GM23338 (cell line): ENCODE measurements around the gene STAC.

ENCODE experiments used
- CREB1 ChIP-seq: fragments of 250-450 bp; sonication (Bioruptor Pico); IDR thresholded peaks from 2 replicates; pipeline ENCODE4 v1.5.0; 2020; ENCODE audit warnings: low read depth, mild to moderate bottlenecking, moderate library complexity
- EZH2 ChIP-seq: fragments of 200-600 bp; sonication (generic); IDR thresholded peaks from one replicate; pipeline ENCODE4 v1.8.0; 2017; ENCODE audit warnings: antibody characterized with exemption, mild to moderate bottlenecking, low read depth; ENCODE audit not compliant: unreplicated experiment
- EZH2phosphoT487 ChIP-seq: fragments of 200-600 bp; sonication (generic); IDR thresholded peaks from one replicate; pipeline ENCODE4 v1.8.1; 2018; ENCODE audit warnings: antibody characterized with exemption; ENCODE audit not compliant: unreplicated experiment
- JUNB ChIP-seq: IDR thresholded peaks from one replicate; pipeline ENCODE4 v1.6.1; 2016; ENCODE audit warnings: antibody characterized with exemption; ENCODE audit not compliant: unreplicated experiment
- POLR2AphosphoS5 ChIP-seq: IDR thresholded peaks from 2 replicates; pipeline ENCODE4 v1.6.1; 2016; ENCODE audit warnings: antibody characterized with exemption, low read depth
- TF ChIP-seq, protein P1 (sequence below), 2 experiments: fragments of 200-600 bp in 1 of 2; sonication (generic) in 1 of 2; conservative IDR thresholded peaks; 2 replicates each; pipeline versions ENCODE4 v1.5.1 to v1.6.1; 2016 to 2017; ENCODE audit warnings: antibody characterized with exemption in 2 of 2, low read depth in 2 of 2, mild to moderate bottlenecking in 2 of 2, moderate library complexity in 1 of 2
- TF ChIP-seq, protein P2 (sequence below): IDR thresholded peaks from one replicate; pipeline ENCODE4 v1.6.1; 2018; ENCODE audit warnings: antibody characterized with exemption; ENCODE audit not compliant: unreplicated experiment

DNA sequence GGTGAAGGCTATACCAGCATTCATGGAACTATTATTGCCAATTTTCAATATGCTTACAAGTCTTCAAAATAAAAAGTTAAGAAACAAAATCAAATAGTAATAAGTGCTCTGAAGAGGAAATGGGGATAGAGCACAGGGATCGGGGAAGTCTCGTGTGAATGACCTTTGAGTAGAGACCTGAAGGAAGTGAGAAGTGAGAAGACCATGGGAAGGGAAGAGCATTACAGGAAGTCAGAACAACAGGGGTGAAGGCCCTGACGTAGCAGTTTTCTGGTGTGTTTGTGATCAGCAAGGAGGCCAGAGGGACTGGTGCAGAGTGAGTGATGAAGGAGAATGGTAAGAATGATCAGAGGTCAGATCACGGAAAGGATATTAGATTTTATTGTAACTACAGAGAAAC, 48.1 kb downstream of the STAC start:
- TF ChIP-seq, protein P1, sequence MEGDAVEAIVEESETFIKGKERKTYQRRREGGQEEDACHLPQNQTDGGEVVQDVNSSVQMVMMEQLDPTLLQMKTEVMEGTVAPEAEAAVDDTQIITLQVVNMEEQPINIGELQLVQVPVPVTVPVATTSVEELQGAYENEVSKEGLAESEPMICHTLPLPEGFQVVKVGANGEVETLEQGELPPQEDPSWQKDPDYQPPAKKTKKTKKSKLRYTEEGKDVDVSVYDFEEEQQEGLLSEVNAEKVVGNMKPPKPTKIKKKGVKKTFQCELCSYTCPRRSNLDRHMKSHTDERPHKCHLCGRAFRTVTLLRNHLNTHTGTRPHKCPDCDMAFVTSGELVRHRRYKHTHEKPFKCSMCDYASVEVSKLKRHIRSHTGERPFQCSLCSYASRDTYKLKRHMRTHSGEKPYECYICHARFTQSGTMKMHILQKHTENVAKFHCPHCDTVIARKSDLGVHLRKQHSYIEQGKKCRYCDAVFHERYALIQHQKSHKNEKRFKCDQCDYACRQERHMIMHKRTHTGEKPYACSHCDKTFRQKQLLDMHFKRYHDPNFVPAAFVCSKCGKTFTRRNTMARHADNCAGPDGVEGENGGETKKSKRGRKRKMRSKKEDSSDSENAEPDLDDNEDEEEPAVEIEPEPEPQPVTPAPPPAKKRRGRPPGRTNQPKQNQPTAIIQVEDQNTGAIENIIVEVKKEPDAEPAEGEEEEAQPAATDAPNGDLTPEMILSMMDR (conservative IDR thresholded peaks at IDR 0.05; ENCODE audit: low read depth in 2 of 2) = no peak
- no peak for TF ChIP-seq CREB1
- TF ChIP-seq EZH2 = no peak
- no peak for TF ChIP-seq EZH2phosphoT487
- no peak for TF ChIP-seq POLR2AphosphoS5
- TF ChIP-seq, protein P2, sequence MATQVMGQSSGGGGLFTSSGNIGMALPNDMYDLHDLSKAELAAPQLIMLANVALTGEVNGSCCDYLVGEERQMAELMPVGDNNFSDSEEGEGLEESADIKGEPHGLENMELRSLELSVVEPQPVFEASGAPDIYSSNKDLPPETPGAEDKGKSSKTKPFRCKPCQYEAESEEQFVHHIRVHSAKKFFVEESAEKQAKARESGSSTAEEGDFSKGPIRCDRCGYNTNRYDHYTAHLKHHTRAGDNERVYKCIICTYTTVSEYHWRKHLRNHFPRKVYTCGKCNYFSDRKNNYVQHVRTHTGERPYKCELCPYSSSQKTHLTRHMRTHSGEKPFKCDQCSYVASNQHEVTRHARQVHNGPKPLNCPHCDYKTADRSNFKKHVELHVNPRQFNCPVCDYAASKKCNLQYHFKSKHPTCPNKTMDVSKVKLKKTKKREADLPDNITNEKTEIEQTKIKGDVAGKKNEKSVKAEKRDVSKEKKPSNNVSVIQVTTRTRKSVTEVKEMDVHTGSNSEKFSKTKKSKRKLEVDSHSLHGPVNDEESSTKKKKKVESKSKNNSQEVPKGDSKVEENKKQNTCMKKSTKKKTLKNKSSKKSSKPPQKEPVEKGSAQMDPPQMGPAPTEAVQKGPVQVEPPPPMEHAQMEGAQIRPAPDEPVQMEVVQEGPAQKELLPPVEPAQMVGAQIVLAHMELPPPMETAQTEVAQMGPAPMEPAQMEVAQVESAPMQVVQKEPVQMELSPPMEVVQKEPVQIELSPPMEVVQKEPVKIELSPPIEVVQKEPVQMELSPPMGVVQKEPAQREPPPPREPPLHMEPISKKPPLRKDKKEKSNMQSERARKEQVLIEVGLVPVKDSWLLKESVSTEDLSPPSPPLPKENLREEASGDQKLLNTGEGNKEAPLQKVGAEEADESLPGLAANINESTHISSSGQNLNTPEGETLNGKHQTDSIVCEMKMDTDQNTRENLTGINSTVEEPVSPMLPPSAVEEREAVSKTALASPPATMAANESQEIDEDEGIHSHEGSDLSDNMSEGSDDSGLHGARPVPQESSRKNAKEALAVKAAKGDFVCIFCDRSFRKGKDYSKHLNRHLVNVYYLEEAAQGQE = no peak
- no peak for TF ChIP-seq JUNB
